Effector CD8-positive, alpha-beta T cell (primary cell): Measurements from ENCODE around the gene DNAH7.
"Not testable (repeated sequence)": the region's sequence is repeated elsewhere in the genome, so short reads cannot be mapped to it uniquely, and the experiment has no call there.

Experiments
- DNase-seq: peaks from one replicate; lab custom pipeline; 2025; lab: John Stamatoyannopoulos, UW

Gene DNAH7

DNA sequence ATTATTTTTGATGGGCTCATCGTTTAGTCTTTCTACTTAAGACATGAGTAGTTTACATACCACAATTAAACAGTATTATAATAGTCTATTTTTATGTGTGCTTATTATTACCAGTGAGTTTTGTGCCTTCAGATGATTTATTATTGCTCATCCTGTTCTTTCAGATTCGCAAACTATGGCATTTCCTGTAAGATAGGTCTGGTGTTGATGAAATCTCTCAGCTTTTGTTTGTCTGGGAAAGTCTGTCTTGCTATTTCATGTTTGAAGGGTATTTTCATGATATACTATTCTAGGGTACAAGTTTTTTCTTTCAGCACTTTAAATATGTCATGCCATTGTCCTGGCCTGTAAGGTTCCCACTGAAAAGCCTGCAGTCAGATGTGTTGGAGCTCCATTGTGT lies 101.3 kb downstream of the DNAH7 start:
- no peak for DNase-seq

DNA sequence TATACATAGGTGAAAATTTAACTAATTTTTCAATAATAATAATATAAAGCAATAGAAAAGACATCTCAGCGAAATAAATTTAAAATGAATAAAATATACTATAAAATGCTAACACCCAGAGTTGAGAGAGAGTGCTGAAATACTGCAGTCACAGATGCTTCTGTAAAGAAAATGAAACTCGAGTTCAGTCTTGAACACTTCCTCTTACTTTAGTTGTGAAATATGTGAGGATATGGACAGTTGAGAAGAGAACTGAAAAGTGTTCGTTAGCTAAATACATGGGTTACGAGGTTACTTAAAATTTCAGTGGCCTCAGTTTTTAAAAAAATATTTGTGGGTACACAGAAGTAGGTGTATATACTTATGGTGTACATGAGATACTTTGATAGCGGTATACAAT lies 106.8 kb downstream of the DNAH7 start:
- no peak for DNase-seq

DNA sequence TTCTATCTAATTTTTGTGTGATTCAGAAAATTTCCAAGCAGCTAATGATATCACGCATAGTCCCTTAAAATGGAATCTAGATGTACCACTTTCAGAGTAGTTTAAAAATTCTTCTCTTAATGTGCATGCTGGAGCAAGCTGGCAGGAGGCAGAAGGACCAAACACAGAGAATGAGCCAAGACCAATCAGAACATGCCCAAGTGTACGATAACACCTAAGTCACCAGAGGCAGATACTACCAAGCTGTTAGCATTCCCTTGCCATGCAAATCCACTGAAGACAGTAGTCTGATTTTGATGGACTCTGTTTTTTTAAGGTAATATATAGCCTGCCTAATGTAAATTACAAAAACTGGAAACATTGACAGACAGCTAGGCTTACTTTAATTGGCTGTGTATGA lies 109.3 kb downstream of the DNAH7 start:
- DNase-seq, result no peak

GRCh38 chr2:195956725-195957124 lies 111.9 kb downstream of the DNAH7 start:
- no peak for DNase-seq

- no peak for DNase-seq
Measured at GRCh38 chr2:195945056-195945455, 123.6 kb downstream of the DNAH7 start.

GRCh38 chr2:195937176-195937575 lies 131.5 kb downstream of the DNAH7 start:
- DNase-seq, result no peak

- no peak for DNase-seq
Measured at GRCh38 chr2:195934484-195934883, 134.2 kb downstream of the DNAH7 start.

DNA sequence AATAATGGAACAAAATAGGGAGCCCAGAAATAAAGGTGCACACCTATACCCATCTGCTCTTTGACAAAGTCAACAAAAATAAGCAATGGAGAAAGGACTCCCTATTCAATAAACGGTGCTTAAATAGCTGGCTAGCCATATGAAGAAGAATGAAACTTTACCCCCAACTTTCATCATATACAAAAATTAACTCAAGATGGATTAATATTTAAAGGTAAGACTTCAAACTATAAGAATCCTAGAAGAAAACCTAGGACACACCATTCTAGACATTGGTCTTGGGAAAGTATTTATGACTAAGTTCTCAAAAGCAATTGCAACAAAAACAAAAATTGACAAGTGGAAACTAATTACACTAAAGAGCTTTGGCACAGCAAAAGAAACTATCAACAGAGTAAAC lies 139.1 kb downstream of the DNAH7 start:
- DNase-seq, result no peak

GRCh38 chr2:195925120-195925519 lies 143.5 kb downstream of the DNAH7 start:
- no peak for DNase-seq

DNA sequence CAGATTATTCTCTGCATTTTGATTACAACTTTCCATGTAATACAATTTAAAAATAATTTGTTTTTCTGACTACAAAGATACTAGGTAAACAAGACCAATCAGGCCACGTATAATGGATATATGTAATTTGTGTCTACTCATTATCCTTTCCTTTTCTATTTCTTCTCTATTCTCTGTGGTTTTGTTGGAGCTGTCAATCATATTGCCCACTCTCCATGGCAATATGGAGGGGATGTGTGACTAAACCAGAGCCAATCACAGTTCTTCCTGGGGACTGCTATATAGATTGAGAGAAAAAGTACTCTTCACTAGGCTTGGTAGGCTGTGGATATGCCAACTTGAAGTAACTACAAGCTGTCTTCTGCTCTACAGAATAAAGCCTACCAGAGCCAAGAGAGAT lies 144.7 kb downstream of the DNAH7 start:
- no peak for DNase-seq

DNA sequence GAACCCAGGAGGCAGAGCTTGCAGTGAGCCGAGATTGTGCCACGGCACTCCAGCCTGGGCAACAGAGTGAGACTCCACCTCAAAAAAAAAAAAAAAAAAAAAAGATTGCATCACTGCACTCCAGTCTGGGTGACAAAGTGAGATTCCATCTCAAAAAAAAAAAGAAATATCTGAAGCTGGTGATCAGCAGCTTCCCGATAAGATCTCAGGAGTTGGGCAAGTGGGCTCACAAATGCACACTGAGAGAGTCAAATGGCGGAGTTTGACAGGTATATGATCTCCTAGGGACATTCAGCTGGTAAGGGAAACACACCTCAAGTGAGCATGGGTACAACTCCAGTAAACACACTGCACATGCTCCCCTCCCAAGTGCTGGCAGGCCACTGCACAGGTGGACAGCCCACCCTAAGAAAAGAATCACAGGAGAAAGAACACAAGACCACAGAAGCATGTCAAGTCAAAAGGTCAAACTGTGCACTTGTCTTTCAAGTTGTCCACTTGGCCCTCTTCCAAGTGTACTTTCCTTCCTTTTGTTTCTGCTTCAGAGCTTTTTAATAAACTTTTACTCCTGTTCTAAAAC lies 151.5 kb downstream of the DNAH7 start:
- DNase-seq, result not testable (repeated sequence)

GRCh38 chr2:195912079-195912478 lies 156.6 kb downstream of the DNAH7 start:
- no peak for DNase-seq

GRCh38 chr2:195910570-195910969 lies 158.1 kb downstream of the DNAH7 start:
- DNase-seq, result no peak

DNA sequence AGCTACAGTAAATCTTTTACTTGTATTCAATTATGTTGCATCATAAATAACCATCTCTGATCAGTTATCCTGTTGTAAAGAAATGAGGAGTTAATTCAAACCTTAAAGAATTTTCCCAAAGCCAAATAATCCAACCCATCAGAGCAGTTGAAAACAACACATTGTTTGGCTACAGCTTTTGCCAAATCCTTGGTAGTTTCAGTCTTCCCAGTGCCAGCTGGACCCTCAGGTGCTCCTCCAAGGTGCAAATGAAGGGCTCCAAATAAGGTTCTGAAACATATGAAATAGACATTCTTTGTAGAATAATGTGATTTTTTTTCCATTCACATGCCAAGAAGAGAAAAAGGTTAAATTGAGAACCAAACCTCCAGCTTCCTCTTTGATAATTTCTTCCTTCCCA lies 158.7 kb downstream of the DNAH7 start:
- no peak for DNase-seq

- no peak for DNase-seq
Measured at GRCh38 chr2:195907474-195907873, 161.2 kb downstream of the DNAH7 start.

- DNase-seq, result no peak
Measured at GRCh38 chr2:195903956-195904355, 164.7 kb downstream of the DNAH7 start.

GRCh38 chr2:195902857-195903256 lies 165.8 kb downstream of the DNAH7 start:
- DNase-seq, result no peak

DNA sequence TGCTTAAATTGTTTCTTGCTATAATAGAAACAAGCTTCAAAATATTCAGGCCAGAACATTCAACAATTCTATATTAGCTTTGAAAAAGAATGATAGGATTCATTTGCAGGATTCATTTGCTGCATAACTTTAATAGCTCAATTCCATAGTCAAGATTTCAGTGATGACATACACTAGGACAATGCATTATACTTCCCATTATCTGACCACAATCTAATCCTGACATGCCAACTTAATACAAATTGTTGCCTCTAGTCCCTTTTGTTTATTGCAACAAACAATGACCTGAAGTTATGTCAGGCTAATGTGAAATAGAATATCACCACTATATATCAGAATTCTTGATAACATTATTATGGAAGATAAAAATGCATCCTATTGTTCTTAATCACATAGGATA lies 169.4 kb downstream of the DNAH7 start:
- no peak for DNase-seq

GRCh38 chr2:195898505-195899191 lies 170.0 kb downstream of the DNAH7 start:
- DNase-seq, result no peak

- DNase-seq, result no peak
Measured at GRCh38 chr2:195891081-195891480, 177.6 kb downstream of the DNAH7 start.

GRCh38 chr2:195879153-195879552 lies 189.5 kb downstream of the DNAH7 start:
- DNase-seq, result no peak

DNA sequence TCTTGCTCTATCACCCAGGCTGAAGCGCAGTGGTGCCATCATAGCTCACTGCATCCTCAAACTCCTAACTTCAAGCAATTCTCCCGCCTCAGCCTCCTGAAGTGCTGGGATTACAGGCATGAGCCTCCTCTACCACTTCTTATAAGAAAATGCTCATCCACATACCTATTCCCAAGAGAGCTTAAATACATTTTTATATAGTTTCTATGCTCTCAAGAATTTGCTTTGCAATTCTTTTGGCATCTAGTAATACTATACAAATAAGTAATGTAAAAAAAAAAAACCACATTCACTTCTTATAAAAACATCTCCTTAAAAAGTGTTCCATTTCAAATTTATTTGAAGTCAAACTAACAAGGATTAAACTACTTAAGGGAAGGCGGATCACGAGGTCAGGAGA lies 197.3 kb downstream of the DNAH7 start:
- no peak for DNase-seq

GRCh38 chr2:195864316-195864715 lies 204.3 kb downstream of the DNAH7 start:
- DNase-seq, result no peak

GRCh38 chr2:195863564-195863963 lies 205.1 kb downstream of the DNAH7 start:
- no peak for DNase-seq
